IMR-90 (cell line): Measurements from ENCODE around the gene RNGTT. TPM values are rescaled to one million over a fixed set of nuclear protein-coding genes. Genes with fewer than 3 reads are reported as not detected.

ENCODE experiments used
- ATAC-seq: fragments of 200-7000 bp; cut with Tn5 transposase; 2 replicates; pipeline ENCODE4 v1.9.1; 2020; ENCODE audit warnings: low read depth, mild to moderate bottlenecking, moderate library complexity
- BruUV-seq: library from RNA; stranded (reverse); fragments of 400-500 nt; replicated peaks from 2 replicates; lab custom pipeline; 2021; lab: Mats Ljungman, UMichigan
- CTCF ChIA-PET: fragments of 300-600 bp; formaldehyde crosslinking; extraction: SDS; loops from one replicate; lab custom pipeline; 2021; ENCODE audit warnings: antibody characterized with exemption; lab: Yijun Ruan, JAX
- POLR2A ChIA-PET: fragments of 300-600 bp; sonication (Branson Sonifier 250); formaldehyde crosslinking; loops from one replicate; lab custom pipeline; 2022; ENCODE audit warnings: antibody characterized with exemption; ENCODE audit not compliant: unreplicated experiment; lab: Charles Lee
- DNase-seq: peaks from one replicate; pipeline ENCODE4 v3.0.0; 2013
- H2AFZ ChIP-seq: replicated peaks from 2 replicates; pipeline ENCODE3; 2013; ENCODE audit warnings: low read length, mild to moderate bottlenecking; ENCODE audit not compliant: poor library complexity
- H2AK5ac ChIP-seq: 2 replicates; pipeline ENCODE4 v1.6.1; 2013; ENCODE audit warnings: low read depth, low read length, inconsistent platforms
- H2AK9ac ChIP-seq: replicated peaks from 2 replicates; pipeline ENCODE3; 2013; ENCODE audit warnings: mild to moderate bottlenecking, low read depth, low read length, moderate library complexity; ENCODE audit not compliant: poor library complexity
- H2BK120ac ChIP-seq: 2 replicates; pipeline ENCODE4 v1.6.1; 2013; ENCODE audit warnings: low read depth, low read length, inconsistent platforms
- H2BK15ac ChIP-seq: 3 replicates; pipeline ENCODE4 v1.6.1; 2013; ENCODE audit warnings: low read depth, low read length, inconsistent platforms
- H2BK20ac ChIP-seq: 2 replicates; pipeline ENCODE4 v1.6.1; 2013; ENCODE audit warnings: low read depth, mild to moderate bottlenecking, inconsistent platforms, low read length, moderate library complexity
- H2BK5ac ChIP-seq: 2 replicates; pipeline ENCODE4 v1.6.1; 2013; ENCODE audit warnings: mild to moderate bottlenecking, low read depth, low read length, inconsistent platforms; ENCODE audit not compliant: poor library complexity, severe bottlenecking
- H3K14ac ChIP-seq: replicated peaks from 2 replicates; pipeline ENCODE4 v1.6.1; 2013; ENCODE audit warnings: low read depth, low read length, inconsistent platforms
- H3K18ac ChIP-seq: 2 replicates; pipeline ENCODE4 v1.6.1; 2013; ENCODE audit warnings: low read depth, low read length, control low read depth
- H3K23ac ChIP-seq: 2 replicates; pipeline ENCODE4 v1.6.1; 2013; ENCODE audit warnings: low read depth, low read length, inconsistent platforms
- H3K27ac ChIP-seq: 2 replicates; pipeline ENCODE4 v1.5.1; 2013; ENCODE audit warnings: mild to moderate bottlenecking, control low read depth, low read length; ENCODE audit not compliant: insufficient read depth
- H3K27me3 ChIP-seq: 2 replicates; pipeline ENCODE4 v1.6.1; 2013; ENCODE audit warnings: low read length; ENCODE audit not compliant: control insufficient read depth, insufficient read depth
- H3K36me3 ChIP-seq: 2 replicates; pipeline ENCODE4 v1.6.1; 2013; ENCODE audit warnings: low read length, mixed read lengths; ENCODE audit not compliant: control insufficient read depth, insufficient read depth
- H3K4ac ChIP-seq: 2 replicates; pipeline ENCODE4 v1.6.1; 2013; ENCODE audit warnings: low read depth, low read length, inconsistent platforms
- H3K4me1 ChIP-seq: 2 replicates; pipeline ENCODE4 v1.6.1; 2013; ENCODE audit warnings: low read length, mixed read lengths; ENCODE audit not compliant: control insufficient read depth, insufficient read depth
- H3K4me2 ChIP-seq: 2 replicates; pipeline ENCODE4 v1.6.1; 2013; ENCODE audit warnings: low read depth, mild to moderate bottlenecking, control low read depth, low read length, moderate library complexity
- H3K4me3 ChIP-seq: 2 replicates; pipeline ENCODE4 v1.5.1; 2013; ENCODE audit warnings: low read depth, mild to moderate bottlenecking, control low read depth, low read length, moderate library complexity; ENCODE audit not compliant: insufficient read depth
- H3K56ac ChIP-seq: 2 replicates; pipeline ENCODE4 v1.6.1; 2013; ENCODE audit warnings: low read length, inconsistent platforms; ENCODE audit not compliant: insufficient read depth; ENCODE audit errors: extremely low read depth
- H3K79me1 ChIP-seq, 2 experiments: 2 replicates each; pipeline ENCODE4 v1.6.1; 2013; ENCODE audit warnings: low read length in 2 of 2, inconsistent platforms in 1 of 2, low read depth in 1 of 2
- H3K9ac ChIP-seq: 2 replicates; pipeline ENCODE4 v1.6.1; 2013; ENCODE audit warnings: low read depth, low read length, control low read depth
- H3K9me1 ChIP-seq: 2 replicates; pipeline ENCODE4 v1.6.1; 2013; ENCODE audit warnings: low read length, inconsistent platforms; ENCODE audit not compliant: insufficient read depth
- H3K9me3 ChIP-seq: 2 replicates; pipeline ENCODE4 v1.6.1; 2013; ENCODE audit warnings: low read length; ENCODE audit not compliant: control insufficient read depth, insufficient read depth
- H4K20me1 ChIP-seq: 2 replicates; pipeline ENCODE4 v1.6.1; 2013; ENCODE audit warnings: low read length, inconsistent platforms; ENCODE audit not compliant: insufficient read depth
- H4K5ac ChIP-seq: 2 replicates; pipeline ENCODE4 v1.6.1; 2013; ENCODE audit warnings: mild to moderate bottlenecking, low read depth, low read length, control low read depth
- H4K8ac ChIP-seq, 2 experiments: 2 replicates each; pipeline ENCODE4 v1.6.1; 2013; ENCODE audit warnings: low read depth in 2 of 2, low read length in 2 of 2, control low read depth in 1 of 2, inconsistent platforms in 1 of 2
- H4K91ac ChIP-seq: 2 replicates; pipeline ENCODE4 v1.6.1; 2013; ENCODE audit warnings: low read depth, low read length, inconsistent platforms; ENCODE audit not compliant: insufficient read depth
- BHLHE40 ChIP-seq: fragments of 150-350 bp; IDR thresholded peaks from 2 replicates; pipeline ENCODE4 v1.6.1; 2016; ENCODE audit warnings: mild to moderate bottlenecking, low read depth, low read length
- CEBPB ChIP-seq: IDR thresholded peaks from 2 replicates; pipeline ENCODE4 v1.6.1; 2012; ENCODE audit warnings: low read depth, low read length, improper control_type of control experiment
- CHD1 ChIP-seq: IDR thresholded peaks from 2 replicates; pipeline ENCODE4 v1.6.1; 2012; ENCODE audit warnings: low read depth, low read length, improper control_type of control experiment
- CTCF ChIP-seq: conservative IDR thresholded peaks from 2 replicates; pipeline ENCODE4 v1.5.1; 2012; ENCODE audit warnings: mild to moderate bottlenecking, low read depth, low read length, improper control_type of control experiment
- ELK1 ChIP-seq: fragments of 150-350 bp; IDR thresholded peaks from 2 replicates; pipeline ENCODE4 v1.6.1; 2016; ENCODE audit warnings: low read depth, mild to moderate bottlenecking, low read length, moderate library complexity, borderline replicate concordance
- FOS ChIP-seq: fragments of 150-350 bp; IDR thresholded peaks from 2 replicates; pipeline ENCODE4 v1.6.1; 2016; ENCODE audit warnings: low read depth, low read length
- MAFK ChIP-seq: IDR thresholded peaks from 2 replicates; pipeline ENCODE4 v1.6.1; 2012; ENCODE audit warnings: low read depth, low read length, improper control_type of control experiment
- MAZ ChIP-seq: IDR thresholded peaks from 2 replicates; pipeline ENCODE4 v1.6.1; 2012; ENCODE audit warnings: low read depth, mild to moderate bottlenecking, low read length, improper control_type of control experiment, moderate library complexity, borderline replicate concordance
- MXI1 ChIP-seq: IDR thresholded peaks from 2 replicates; pipeline ENCODE4 v1.6.1; 2012; ENCODE audit warnings: low read depth, mild to moderate bottlenecking, low read length, moderate library complexity, borderline replicate concordance
- NFE2L2 ChIP-seq: fragments of 150-350 bp; IDR thresholded peaks from 2 replicates; pipeline ENCODE4 v1.6.1; 2016; ENCODE audit warnings: low read depth, mild to moderate bottlenecking, low read length
- POLR2A ChIP-seq: IDR thresholded peaks from 2 replicates; pipeline ENCODE4 v1.6.1; 2012; ENCODE audit warnings: mild to moderate bottlenecking, low read depth, low read length
- RAD21 ChIP-seq: IDR thresholded peaks from 2 replicates; pipeline ENCODE4 v1.6.1; 2012; ENCODE audit warnings: low read length, improper control_type of control experiment
- RCOR1 ChIP-seq: IDR thresholded peaks from 2 replicates; pipeline ENCODE4 v1.6.1; 2012; ENCODE audit warnings: mild to moderate bottlenecking, low read length, improper control_type of control experiment; ENCODE audit not compliant: insufficient replicate concordance
- RFX5 ChIP-seq: IDR thresholded peaks from 2 replicates; pipeline ENCODE4 v1.8.0; 2012; ENCODE audit warnings: low read depth, mild to moderate bottlenecking, low read length, moderate library complexity
- SMC3 ChIP-seq: fragments of 150-350 bp; IDR thresholded peaks from 2 replicates; pipeline ENCODE4 v1.6.1; 2016; ENCODE audit warnings: low read depth, mild to moderate bottlenecking, antibody characterized with exemption, low read length, moderate library complexity
- USF2 ChIP-seq: fragments of 150-350 bp; IDR thresholded peaks from 2 replicates; pipeline ENCODE4 v1.6.1; 2017; ENCODE audit warnings: mild to moderate bottlenecking, antibody characterized with exemption, low read length, low read depth
- WGBS, 2 experiments: methylation state at CpG; one replicate each; pipeline versions ENCODE4 v1.1.5 to v1.1.7; 2013; ENCODE audit warnings: missing lambda C conversion rate in 2 of 2; ENCODE audit not compliant: insufficient read length in 1 of 2; ENCODE audit errors: extremely low coverage in 2 of 2; 5-methylcytosine and 5-hydroxymethylcytosine counted together
- dilution Hi-C: fragments of 300-500 bp; cut with HindIII; formaldehyde crosslinking; loops from one replicate; pipeline ENCODE4 v1.14.3; 2018; ENCODE audit warnings: low sequenced_read_pairs; ENCODE audit not compliant: unreplicated experiment
- in situ Hi-C: fragments of 300-500 bp; cut with MboI; formaldehyde crosslinking; loops from 3 replicates; pipeline ENCODE4 v1.14.3; 2019; ENCODE audit warnings: low sequenced_read_pairs, inconsistent platforms, mixed read lengths
- intact Hi-C: fragments of 100-400 bp; cut with micrococcal nuclease; formaldehyde crosslinking; loops from 2 replicates; pipeline ENCODE4 v1.10.0; 2022
- polyA plus RNA-seq, 3 experiments: library from polyadenylated mRNA; depleted of rRNA; stranded (reverse); fragments of >200 nt; gene quantifications; 2 replicates each; pipeline ENCODE4 v1.2.3, GENCODE V29; 2012; ENCODE audit warnings: low replicate concordance in 1 of 3
- total RNA-seq: library from RNA; depleted of rRNA; stranded (reverse); fragments of >200 nt; gene quantifications from 2 replicates; pipeline ENCODE4 v1.2.3, GENCODE V29; 2012

The RNGTT gene
- total and polyA plus RNA-seq, 2 of the 4 experiments (the other 2 are of a cell fraction), result 5.4 to 21.7 TPM

GRCh38 chr6:88933521-88933920, 29.9 kb downstream of the RNGTT start:
- CTCF ChIA-PET, result no interaction called here
- intact Hi-C loops, result no loop called here
- POLR2A ChIA-PET, result no interaction called here

More at GRCh38 chr6:88933521-88933920, 29.9 kb downstream of the RNGTT start:
- H2AFZ ChIP-seq, result no peak overlapping the region
- H3K27ac ChIP-seq, result no peak overlapping the region
- H2BK120ac ChIP-seq, result no peak overlapping the region
- peaks cover 0 to 4% of the 10 kb centered on the region in 2 experiments; a peak in 1 of 4 replicates for H3K79me1 ChIP-seq
- H2AK9ac ChIP-seq, result no peak overlapping the region
- H3K36me3 ChIP-seq, result peaks cover 1% of the 10 kb centered on the region; the same call in 1 of the 2 replicates
- TF ChIP-seq MAZ (no peak), CEBPB (no peak), POLR2A (no peak), MAFK (no peak), USF2 (no peak), CTCF (no peak), ELK1 (no peak), BHLHE40 (no peak), RAD21 (no peak), MXI1 (no peak), NFE2L2 (no peak), RFX5 (no peak), FOS (no peak), RCOR1 (no peak), CHD1 (no peak), SMC3 (no peak)
- dilution Hi-C loops, result no loop called here
- no peak overlapping the region for H3K4me2 ChIP-seq
- no peak overlapping the region for H2BK15ac ChIP-seq
- no CpG with 5 or more reads among the region's 2 CpGs for WGBS, 2 experiments
- no peaks in the 10 kb centered on the region for H3K9me1 ChIP-seq
- no peak overlapping the region for H3K4me3 ChIP-seq
- H4K91ac ChIP-seq, result no peak overlapping the region
- no peak overlapping the region for H3K18ac ChIP-seq
- no peak overlapping the region for H3K14ac ChIP-seq
- H3K4ac ChIP-seq, result no peak overlapping the region
- H3K27me3 ChIP-seq, result no peaks in the 10 kb centered on the region
- no peak overlapping the region for H2BK20ac ChIP-seq
- H3K4me1 ChIP-seq, result no peaks in the 10 kb centered on the region
- H4K8ac ChIP-seq, result no peak overlapping the region
- no peak overlapping the region for H4K5ac ChIP-seq
- in situ Hi-C loops, result no loop called here
- no peak overlapping the region for H3K9ac ChIP-seq
- H4K20me1 ChIP-seq, result no peaks in the 10 kb centered on the region
- H3K23ac ChIP-seq, result no peak overlapping the region
- no peaks in the 10 kb centered on the region for H3K9me3 ChIP-seq
- no peak overlapping the region for H2BK5ac ChIP-seq
- ATAC-seq, result no peak
- H2AK5ac ChIP-seq, result no peak overlapping the region
- DNase-seq, result no peak
- no peak overlapping the region for H3K56ac ChIP-seq
- no TSS peak for BruUV-seq
